DND-41 (cell line): ENCODE measurements around the gene SIX1.

ENCODE experiments used
- ATAC-seq: fragments of 200-7000 bp; cut with Tn5 transposase; 3 replicates; pipeline ENCODE4 v1.9.1; 2021; ENCODE audit warnings: low read depth; ENCODE audit not compliant: insufficient read depth
- DNase-seq: peaks from one replicate; pipeline ENCODE4 v3.0.0-alpha.2; 2020
- H2AFZ ChIP-seq: 2 replicates; pipeline ENCODE4 v1.6.0; 2012; ENCODE audit warnings: low read depth, low read length
- H3K27ac ChIP-seq: 2 replicates; pipeline ENCODE4 v1.5.1; 2012; ENCODE audit warnings: low read length, inconsistent platforms
- H3K27me3 ChIP-seq: fragments of 200-600 bp; sonication (generic); 2 replicates; pipeline ENCODE4 v1.6.0; 2012; ENCODE audit warnings: low read length, mild to moderate bottlenecking, inconsistent platforms; ENCODE audit not compliant: insufficient read depth, poor library complexity
- H3K36me3 ChIP-seq: 2 replicates; pipeline ENCODE4 v1.5.1; 2012; ENCODE audit warnings: low read length, inconsistent platforms; ENCODE audit not compliant: insufficient read depth
- H3K4me1 ChIP-seq: 2 replicates; pipeline ENCODE4 v1.5.1; 2012; ENCODE audit warnings: mild to moderate bottlenecking, low read length; ENCODE audit not compliant: insufficient read depth
- H3K4me2 ChIP-seq: 2 replicates; pipeline ENCODE4 v1.6.0; 2012; ENCODE audit warnings: mild to moderate bottlenecking, moderate library complexity, low read length, inconsistent platforms; ENCODE audit not compliant: insufficient read depth
- H3K4me3 ChIP-seq, 2 experiments: fragments of 200-600 bp in 1 of 2; shearing (Covaris generic) in 1 of 2; 2 replicates each; pipeline ENCODE4 v1.5.1; 2012 to 2016; ENCODE audit warnings: inconsistent platforms in 2 of 2, low read length in 2 of 2, mild to moderate bottlenecking in 2 of 2, low read depth in 1 of 2, moderate library complexity in 1 of 2
- H3K79me2 ChIP-seq: 2 replicates; pipeline ENCODE4 v1.6.0; 2012; ENCODE audit warnings: low read length, inconsistent platforms; ENCODE audit not compliant: insufficient read depth
- H3K9ac ChIP-seq: 2 replicates; pipeline ENCODE4 v1.6.0; 2012; ENCODE audit warnings: low read depth, mild to moderate bottlenecking, inconsistent platforms, low read length, moderate library complexity
- H3K9me3 ChIP-seq: 2 replicates; pipeline ENCODE4 v1.5.1; 2012; ENCODE audit warnings: low read length, moderate library complexity, mild to moderate bottlenecking, inconsistent platforms; ENCODE audit not compliant: insufficient read depth, severe bottlenecking
- H4K20me1 ChIP-seq: 2 replicates; pipeline ENCODE4 v1.6.0; 2012; ENCODE audit warnings: low read length; ENCODE audit not compliant: insufficient read depth
- CTCF ChIP-seq: IDR thresholded peaks from 2 replicates; pipeline ENCODE4 v1.5.1; 2012; ENCODE audit warnings: borderline replicate concordance, low read length, moderate library complexity, mild to moderate bottlenecking; ENCODE audit not compliant: poor library complexity, severe bottlenecking; ENCODE audit errors: extremely low read depth
- EZH2 ChIP-seq: IDR thresholded peaks from 3 replicates; pipeline ENCODE4 v1.6.1; 2012; ENCODE audit warnings: borderline replicate concordance, low read depth, mild to moderate bottlenecking, moderate library complexity, low read length, inconsistent platforms; ENCODE audit not compliant: severe bottlenecking

The SIX1 gene

GRCh38 chr14:60618241-60618640, 31.0 kb downstream of the SIX1 start:
- Histone ChIP-seq H3K9ac (no peak overlapping the region), H3K27me3 (peaks cover 7% of the 10 kb centered on the region), H3K36me3 (no peaks in the 10 kb centered on the region), H3K9me3 (peaks cover 2% of the 10 kb centered on the region), H2AFZ (no peak overlapping the region), H3K4me2 (no peak overlapping the region), H3K79me2 (no peaks in the 10 kb centered on the region), H3K27ac (no peak overlapping the region), H3K4me1 (no peaks in the 10 kb centered on the region), H3K4me3 (no peak overlapping the region), H4K20me1 (no peaks in the 10 kb centered on the region)
- TF ChIP-seq EZH2 (no peak), CTCF (no peak)
- ATAC-seq (no peak), DNase-seq (no peak)

- Histone ChIP-seq H4K20me1 (no peaks in the 10 kb centered on the region), H3K9me3 (peaks cover 2% of the 10 kb centered on the region), H3K27me3 (peaks cover 7% of the 10 kb centered on the region), H3K27ac (no peak overlapping the region), H2AFZ (no peak overlapping the region), H3K36me3 (no peaks in the 10 kb centered on the region), H3K4me2 (no peak overlapping the region), H3K4me3 (no peak overlapping the region), H3K9ac (no peak overlapping the region), H3K79me2 (no peaks in the 10 kb centered on the region), H3K4me1 (no peaks in the 10 kb centered on the region)
- TF ChIP-seq CTCF, result no peak
- no peak for TF ChIP-seq EZH2
- DNase-seq, result no peak
- ATAC-seq, result no peak
Observed at GRCh38 chr14:60616461-60616959, 32.8 kb downstream of the SIX1 start.

DNA sequence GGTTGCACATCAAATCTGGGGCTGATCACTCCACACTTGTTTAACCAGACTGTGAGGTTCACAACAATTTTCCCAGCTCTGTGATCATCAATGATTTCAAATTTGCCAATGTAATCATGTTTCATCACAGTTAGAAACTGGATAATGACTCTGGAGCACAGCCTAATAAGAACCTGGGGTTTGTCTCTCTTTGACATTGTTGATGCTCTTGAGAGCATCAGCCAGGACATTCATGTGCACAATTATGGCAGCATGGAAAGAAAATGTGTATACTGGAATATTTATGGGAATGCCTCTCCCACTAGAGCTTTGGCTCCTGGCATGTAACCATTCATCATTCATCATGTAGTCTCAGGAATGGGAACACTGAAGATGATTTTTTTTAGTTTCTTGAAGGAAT, 47.0 kb downstream of the SIX1 start:
- TF ChIP-seq EZH2 (no peak), CTCF (no peak)

GRCh38 chr14:60599727-60600126, 49.5 kb downstream of the SIX1 start:
- H3K4me1 ChIP-seq, result no peaks in the 10 kb centered on the region
- H3K4me3 ChIP-seq, result no peak overlapping the region
- H3K27ac ChIP-seq, result no peak overlapping the region
- DNase-seq (no peak), ATAC-seq (no peak)
- no peaks in the 10 kb centered on the region for H3K9me3 ChIP-seq
- H3K36me3 ChIP-seq, result no peaks in the 10 kb centered on the region
- H3K4me2 ChIP-seq, result no peak overlapping the region
- no peaks in the 10 kb centered on the region for H3K79me2 ChIP-seq
- TF ChIP-seq EZH2 (no peak), CTCF (no peak)
- no peaks in the 10 kb centered on the region for H4K20me1 ChIP-seq
- H2AFZ ChIP-seq, result no peak overlapping the region
- no peak overlapping the region for H3K9ac ChIP-seq
- H3K27me3 ChIP-seq, result peaks cover 10% of the 10 kb centered on the region

More for the DNA sequence above, 47.0 kb downstream of the SIX1 start:
- Histone ChIP-seq H3K79me2 (no peaks in the 10 kb centered on the region), H2AFZ (no peak overlapping the region), H3K27ac (no peak overlapping the region), H4K20me1 (no peaks in the 10 kb centered on the region), H3K9ac (no peak overlapping the region), H3K27me3 (peaks cover 4% of the 10 kb centered on the region), H3K36me3 (no peaks in the 10 kb centered on the region), H3K9me3 (no peaks in the 10 kb centered on the region), H3K4me2 (no peak overlapping the region), H3K4me3 (no peak overlapping the region), H3K4me1 (no peaks in the 10 kb centered on the region)
- DNase-seq (no peak), ATAC-seq (no peak)
